ENCODE measurements around the gene AGAP2.

The AGAP2 gene

GRCh38 chr12:57767305-57767698 lies 28.8 kb upstream of the AGAP2 start:
- DNase-seq (ENCODE audit: low read depth) = no peak

GRCh38 chr12:57766464-57767304 lies 28.1 kb upstream of the AGAP2 start, which contains the start of gene CYP27B1:
CYP27B1 (minus strand) TSS chr12:57767078; CDS start chr12:57767041, 37 bp downstream.
- peak; percentile 72 for DNase-seq (ENCODE audit: low read depth)

GRCh38 chr12:57765698-57766463 lies 27.3 kb upstream of the AGAP2 start:
- DNase-seq (ENCODE audit: low read depth) = no peak

GRCh38 chr12:57765003-57765697 lies 26.6 kb upstream of the AGAP2 start:
- peak; percentile 44 for DNase-seq (ENCODE audit: low read depth)

GRCh38 chr12:57764662-57765002 lies 26.1 kb upstream of the AGAP2 start:
- no peak for DNase-seq (ENCODE audit: low read depth)

- no peak for DNase-seq (ENCODE audit: low read depth)
Measured at GRCh38 chr12:57763881-57764661, 25.5 kb upstream of the AGAP2 start.

- no peak for DNase-seq (ENCODE audit: low read depth)
Measured at GRCh38 chr12:57762463-57762862, 23.9 kb upstream of the AGAP2 start.

GRCh38 chr12:57761391-57761998 lies 23.0 kb upstream of the AGAP2 start:
- DNase-seq (ENCODE audit: low read depth) = no peak

GRCh38 chr12:57760347-57760982 lies 21.9 kb upstream of the AGAP2 start:
- DNase-seq (ENCODE audit: low read depth) = no peak

- DNase-seq (ENCODE audit: low read depth) = peak; percentile 43
Measured at GRCh38 chr12:57759360-57759980, 20.9 kb upstream of the AGAP2 start.

GRCh38 chr12:57758552-57759359 lies 20.2 kb upstream of the AGAP2 start:
- DNase-seq (ENCODE audit: low read depth) = no peak

- no peak for DNase-seq (ENCODE audit: low read depth)
Measured at GRCh38 chr12:57757771-57758170, 19.2 kb upstream of the AGAP2 start.

- DNase-seq (ENCODE audit: low read depth) = no peak
Measured at GRCh38 chr12:57756406-57757341, 18.1 kb upstream of the AGAP2 start.

- no peak for DNase-seq (ENCODE audit: low read depth)
Measured at GRCh38 chr12:57755454-57756372, 17.2 kb upstream of the AGAP2 start.

GRCh38 chr12:57755194-57755453 lies 16.6 kb upstream of the AGAP2 start:
- no peak for DNase-seq (ENCODE audit: low read depth)

- DNase-seq (ENCODE audit: low read depth) = no peak
Measured at GRCh38 chr12:57754411-57755193, 16.1 kb upstream of the AGAP2 start, which contains the start of gene MARCHF9. MARCHF9 (plus strand) TSS chr12:57755103; CDS start chr12:57755529, 426 bp downstream.

Data from iris pigment epithelial cell (primary cell).